Vagina (tissue), 2 donors: ENCODE data around the gene SELENOO.

Experiments used
- CTCF ChIP-seq, 3 experiments: fragments of 450-650 bp in 2 of 3; fragments of 200-600 bp in 1 of 3; sonication (generic) in 1 of 3; IDR thresholded peaks; one replicate each; pipeline ENCODE4 v1.5.1; 2017 to 2019; ENCODE audit warnings: antibody characterized with exemption in 3 of 3, mild to moderate bottlenecking in 2 of 3, moderate library complexity in 2 of 3
- POLR2A ChIP-seq, 2 donors: fragments of 450-650 bp; IDR thresholded peaks; one replicate each; pipeline ENCODE4 v1.6.1; 2017; ENCODE audit warnings: antibody characterized with exemption in 2 of 2, mild to moderate bottlenecking in 2 of 2, moderate library complexity in 2 of 2
- POLR2AphosphoS5 ChIP-seq, 2 donors: sonication (generic); formaldehyde crosslinking; IDR thresholded peaks; one replicate each; pipeline ENCODE4 v1.9.0; 2017; ENCODE audit warnings: antibody characterized with exemption in 2 of 2, mild to moderate bottlenecking in 2 of 2, low read depth in 1 of 2; ENCODE audit not compliant: insufficient read depth in 1 of 2

- TF ChIP-seq CTCF (IDR thresholded peaks at IDR 0.05) (no peak), POLR2AphosphoS5 (IDR thresholded peaks at IDR 0.05; ENCODE audit: insufficient read depth in 1 of 2, low read depth in 1 of 2) (no peak), POLR2A (IDR thresholded peaks at IDR 0.05) (no peak)
These were observed 16.8 kb downstream of the SELENOO start for GRCh38 chr22:50217543-50218152.
